HG03565 (cell line): ENCODE results near the gene IFNL2.
"Not testable (repeated sequence)": the region's sequence is repeated elsewhere in the genome, so short reads cannot be mapped to it uniquely, and the experiment has no call there.

Experiments used
- ATAC-seq: cut with Tn5 transposase; IDR thresholded peaks from one replicate; pipeline ENCODE4 v1.9.1; 2021; ENCODE audit warnings: mild to moderate bottlenecking, moderate library complexity; ENCODE audit not compliant: unreplicated experiment

The IFNL2 gene

GRCh38 chr19:39296055-39296645 lies 28.0 kb downstream of the IFNL2 start, which contains the start of gene IFNL1:
Gene IFNL1, plus strand, starts transcription at chr19:39296407. Its CDS starts 15 bp downstream, at chr19:39296422.
- no peak for ATAC-seq

- no peak for ATAC-seq
Observed at GRCh38 chr19:39296906-39297305, 28.7 kb downstream of the IFNL2 start.

- no peak for ATAC-seq
Observed at GRCh38 chr19:39297931-39298634, 29.9 kb downstream of the IFNL2 start.

GRCh38 chr19:39299404-39299803 lies 31.2 kb downstream of the IFNL2 start:
- ATAC-seq = no peak

GRCh38 chr19:39299832-39300231 lies 31.6 kb downstream of the IFNL2 start:
- no peak for ATAC-seq

- ATAC-seq = no peak
Observed at GRCh38 chr19:39301021-39301420, 32.8 kb downstream of the IFNL2 start.

GRCh38 chr19:39301562-39301961 lies 33.4 kb downstream of the IFNL2 start:
- no peak for ATAC-seq

GRCh38 chr19:39303373-39304184 lies 35.4 kb downstream of the IFNL2 start:
- no peak for ATAC-seq

- ATAC-seq = no peak
Observed at GRCh38 chr19:39304185-39304513, 36.0 kb downstream of the IFNL2 start.

- ATAC-seq = no peak
Observed at GRCh38 chr19:39304701-39305571, 36.7 kb downstream of the IFNL2 start.

GRCh38 chr19:39306075-39306474 lies 37.9 kb downstream of the IFNL2 start:
- no peak for ATAC-seq

GRCh38 chr19:39307046-39307821 lies 39.0 kb downstream of the IFNL2 start:
- ATAC-seq = no peak

- ATAC-seq = no peak
Observed at GRCh38 chr19:39307822-39308530, 39.8 kb downstream of the IFNL2 start.

GRCh38 chr19:39308531-39309304 lies 40.5 kb downstream of the IFNL2 start:
- ATAC-seq = no peak

- ATAC-seq = not testable (repeated sequence)
Observed at GRCh38 chr19:39309305-39309670, 41.1 kb downstream of the IFNL2 start.

GRCh38 chr19:39310558-39311311 lies 42.5 kb downstream of the IFNL2 start:
- no peak for ATAC-seq

GRCh38 chr19:39314016-39314728 lies 46.0 kb downstream of the IFNL2 start:
- no peak for ATAC-seq

- no peak for ATAC-seq
Observed at GRCh38 chr19:39315933-39316332, 47.7 kb downstream of the IFNL2 start.
